SJSA1 (cell line): ENCODE data around the gene AMOT. TPM values are rescaled to one million over a fixed set of nuclear protein-coding genes. Genes with fewer than 3 reads are reported as not detected.
"Not testable (repeated sequence)": the region's sequence is repeated elsewhere in the genome, so short reads cannot be mapped to it uniquely, and the experiment has no call there.

Source experiments
- DNase-seq, 2 experiments: peaks; one replicate each; pipeline ENCODE4 v3.0.0-alpha.2; 2015 to 2020; ENCODE audit warnings: low spot score in 2 of 2, low read depth in 1 of 2
- H3K27ac ChIP-seq: fragments of 250-450 bp; sonication (Bioruptor Pico); 2 replicates; pipeline ENCODE4 v1.5.1; 2020; ENCODE audit warnings: mild to moderate bottlenecking, moderate library complexity
- H3K27me3 ChIP-seq: fragments of 250-450 bp; sonication (Bioruptor Pico); replicated peaks from 2 replicates; pipeline ENCODE4 v1.5.1; 2020; ENCODE audit warnings: mild to moderate bottlenecking, moderate library complexity
- H3K36me3 ChIP-seq: fragments of 250-450 bp; sonication (Bioruptor Pico); 2 replicates; pipeline ENCODE4 v1.5.1; 2020; ENCODE audit warnings: mild to moderate bottlenecking
- H3K4me1 ChIP-seq: fragments of 250-450 bp; sonication (Bioruptor Pico); replicated peaks from 2 replicates; pipeline ENCODE4 v1.6.1; 2021; ENCODE audit warnings: mild to moderate bottlenecking
- H3K4me3 ChIP-seq: fragments of 250-450 bp; sonication (Bioruptor Pico); 2 replicates; pipeline ENCODE4 v1.5.1; 2020; ENCODE audit warnings: mild to moderate bottlenecking
- H3K9me3 ChIP-seq: fragments of 250-450 bp; sonication (Bioruptor Pico); replicated peaks from 2 replicates; pipeline ENCODE4 v1.5.1; 2020; ENCODE audit warnings: mild to moderate bottlenecking
- total RNA-seq: library from RNA; depleted of rRNA; stranded (reverse); fragments of >200 nt; shearing (Covaris generic); gene quantifications from 2 replicates; pipeline ENCODE4 v1.2.3, GENCODE V29; 2014; rRNA removed

Gene AMOT
- 8.3 and 11.7 TPM in 2 replicates for total RNA-seq

- Histone ChIP-seq H3K9me3 (no peaks in the 10 kb centered on the region), H3K4me1 (no peaks in the 10 kb centered on the region; the same call in 1 of the 2 replicates), H3K4me3 (peak within 1 kb of the TSS; percentile 56), H3K27me3 (no peaks in the 10 kb centered on the region), H3K36me3 (no peaks in the 10 kb centered on the region), H3K27ac (peak within 1 kb of the TSS; percentile 19; the same call in 1 of the 2 replicates)
- DNase-seq = peak; percentile 82 to 83
Observed at GRCh38 chrX:112840382-112841113, at the start of gene AMOT. Gene AMOT, minus strand, starts transcription at chrX:112840831. Its CDS starts 17,705 bp downstream, at chrX:112823126.

- Histone ChIP-seq H3K4me1 (no peaks in the 10 kb centered on the region), H3K27me3 (no peaks in the 10 kb centered on the region), H3K36me3 (no peaks in the 10 kb centered on the region), H3K27ac (no peak overlapping the region), H3K4me3 (no peak overlapping the region), H3K9me3 (no peaks in the 10 kb centered on the region)
- no peak for DNase-seq
Observed at GRCh38 chrX:112889400-112889799, 48.8 kb upstream of the AMOT start.

DNA sequence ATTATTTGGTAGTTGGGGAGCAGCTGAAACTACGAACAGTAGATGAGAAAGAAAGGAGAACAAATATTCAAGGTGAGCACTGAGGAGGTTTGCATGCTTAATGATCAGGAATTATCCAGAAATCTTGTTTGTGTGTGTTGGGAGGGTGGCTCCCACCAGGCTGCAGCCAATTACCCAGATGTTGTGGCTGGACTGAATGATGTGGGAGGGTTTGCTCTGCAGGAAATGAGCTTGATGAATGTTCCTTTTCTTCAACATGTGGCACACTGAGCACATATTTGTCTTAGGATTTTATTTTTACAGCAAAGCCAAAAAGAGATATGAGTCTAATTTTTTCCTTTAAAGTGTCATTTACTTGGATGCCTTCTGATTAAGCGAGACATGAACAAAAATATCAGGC is 48.3 kb upstream of the AMOT start:
- Histone ChIP-seq H3K4me1 (no peaks in the 10 kb centered on the region), H3K4me3 (no peak overlapping the region), H3K27ac (no peak overlapping the region), H3K9me3 (no peaks in the 10 kb centered on the region), H3K36me3 (no peaks in the 10 kb centered on the region), H3K27me3 (no peaks in the 10 kb centered on the region)
- DNase-seq = no peak

GRCh38 chrX:112877771-112878173 is 37.1 kb upstream of the AMOT start:
- H3K4me3 ChIP-seq = no peak overlapping the region
- no peaks in the 10 kb centered on the region for H3K4me1 ChIP-seq
- DNase-seq = no peak
- no peaks in the 10 kb centered on the region for H3K36me3 ChIP-seq
- no peak overlapping the region for H3K27ac ChIP-seq
- H3K27me3 ChIP-seq = no peaks in the 10 kb centered on the region
- H3K9me3 ChIP-seq = no peaks in the 10 kb centered on the region

GRCh38 chrX:112874614-112875013 is 34.0 kb upstream of the AMOT start:
- no peak overlapping the region for H3K27ac ChIP-seq
- no peaks in the 10 kb centered on the region for H3K27me3 ChIP-seq
- no peaks in the 10 kb centered on the region for H3K4me1 ChIP-seq

GRCh38 chrX:112874175-112874574 is 33.5 kb upstream of the AMOT start:
- Histone ChIP-seq H3K4me1 (no peaks in the 10 kb centered on the region), H3K27ac (no peak overlapping the region), H3K4me3 (no peak overlapping the region), H3K36me3 (no peaks in the 10 kb centered on the region), H3K9me3 (no peaks in the 10 kb centered on the region), H3K27me3 (no peaks in the 10 kb centered on the region)
- DNase-seq = no peak

More at GRCh38 chrX:112874614-112875013, 34.0 kb upstream of the AMOT start:
- H3K9me3 ChIP-seq = no peaks in the 10 kb centered on the region
- no peak overlapping the region for H3K4me3 ChIP-seq
- DNase-seq = no peak
- no peaks in the 10 kb centered on the region for H3K36me3 ChIP-seq

DNA sequence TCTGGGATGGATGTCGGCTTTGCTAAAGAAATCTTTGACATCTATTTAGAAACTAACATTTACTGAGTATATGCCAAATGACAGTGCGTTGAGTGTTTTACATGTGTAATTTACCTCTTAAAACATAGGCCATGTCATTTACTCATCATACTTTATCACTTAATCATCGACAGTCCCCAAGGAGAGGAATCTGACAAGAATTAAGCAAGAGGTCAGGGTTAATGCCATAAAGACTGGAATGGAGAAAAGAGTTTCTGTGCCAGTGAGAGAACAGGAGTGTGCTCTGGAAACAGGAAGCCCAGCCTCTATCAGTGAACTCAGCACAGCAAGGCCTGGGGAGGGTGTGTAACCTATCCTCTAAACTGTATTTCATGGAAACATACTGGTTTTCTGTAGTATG is 28.0 kb upstream of the AMOT start:
- DNase-seq = no peak
- H3K27ac ChIP-seq = no peak overlapping the region

GRCh38 chrX:112867570-112867969 is 26.9 kb upstream of the AMOT start:
- H3K9me3 ChIP-seq = no peaks in the 10 kb centered on the region
- no peaks in the 10 kb centered on the region for H3K36me3 ChIP-seq
- no peaks in the 10 kb centered on the region for H3K4me1 ChIP-seq
- no peaks in the 10 kb centered on the region for H3K27me3 ChIP-seq
- no peak overlapping the region for H3K27ac ChIP-seq
- no peak overlapping the region for H3K4me3 ChIP-seq
- no peak for DNase-seq

More for the DNA sequence above, 28.0 kb upstream of the AMOT start:
- H3K4me3 ChIP-seq = no peak overlapping the region
- H3K36me3 ChIP-seq = no peaks in the 10 kb centered on the region
- H3K9me3 ChIP-seq = no peaks in the 10 kb centered on the region
- no peaks in the 10 kb centered on the region for H3K27me3 ChIP-seq
- H3K4me1 ChIP-seq = no peaks in the 10 kb centered on the region

DNA sequence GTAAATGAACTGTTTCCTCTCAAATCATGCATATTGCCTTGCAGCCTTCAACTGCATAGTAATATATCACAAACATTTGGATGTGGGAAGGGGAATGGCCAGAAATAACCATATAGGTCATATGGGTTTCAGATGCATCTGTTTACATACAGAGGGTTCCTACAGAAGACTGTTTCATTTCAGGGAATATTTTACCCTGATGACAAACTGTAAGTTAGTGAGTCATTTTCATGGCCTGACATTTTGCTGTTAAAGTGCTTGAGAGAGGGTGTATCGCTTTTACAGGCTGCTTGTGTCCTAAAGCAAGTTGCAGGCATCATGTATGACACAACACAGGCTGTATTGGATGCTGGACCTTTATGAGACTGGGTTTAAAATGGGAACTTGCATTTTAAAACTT is 25.5 kb upstream of the AMOT start:
- no peak for DNase-seq
- no peaks in the 10 kb centered on the region for H3K36me3 ChIP-seq
- no peaks in the 10 kb centered on the region for H3K9me3 ChIP-seq
- H3K27ac ChIP-seq = no peak overlapping the region
- H3K27me3 ChIP-seq = no peaks in the 10 kb centered on the region
- H3K4me1 ChIP-seq = no peaks in the 10 kb centered on the region
- H3K4me3 ChIP-seq = no peak overlapping the region

GRCh38 chrX:112865464-112866025 is 24.9 kb upstream of the AMOT start:
- no peaks in the 10 kb centered on the region for H3K9me3 ChIP-seq
- H3K4me3 ChIP-seq = no peak overlapping the region
- no peak for DNase-seq
- no peak overlapping the region for H3K27ac ChIP-seq
- H3K36me3 ChIP-seq = no peaks in the 10 kb centered on the region
- no peaks in the 10 kb centered on the region for H3K27me3 ChIP-seq
- H3K4me1 ChIP-seq = no peaks in the 10 kb centered on the region

- Histone ChIP-seq H3K36me3 (no peaks in the 10 kb centered on the region), H3K9me3 (no peaks in the 10 kb centered on the region), H3K4me3 (no peak overlapping the region), H3K27ac (no peak overlapping the region), H3K4me1 (no peaks in the 10 kb centered on the region), H3K27me3 (no peaks in the 10 kb centered on the region)
- no peak for DNase-seq
Observed at GRCh38 chrX:112863850-112864249, 23.2 kb upstream of the AMOT start.

GRCh38 chrX:112857478-112857878 is 16.8 kb upstream of the AMOT start:
- Histone ChIP-seq H3K27ac (no peak overlapping the region), H3K4me1 (no peaks in the 10 kb centered on the region)

DNA sequence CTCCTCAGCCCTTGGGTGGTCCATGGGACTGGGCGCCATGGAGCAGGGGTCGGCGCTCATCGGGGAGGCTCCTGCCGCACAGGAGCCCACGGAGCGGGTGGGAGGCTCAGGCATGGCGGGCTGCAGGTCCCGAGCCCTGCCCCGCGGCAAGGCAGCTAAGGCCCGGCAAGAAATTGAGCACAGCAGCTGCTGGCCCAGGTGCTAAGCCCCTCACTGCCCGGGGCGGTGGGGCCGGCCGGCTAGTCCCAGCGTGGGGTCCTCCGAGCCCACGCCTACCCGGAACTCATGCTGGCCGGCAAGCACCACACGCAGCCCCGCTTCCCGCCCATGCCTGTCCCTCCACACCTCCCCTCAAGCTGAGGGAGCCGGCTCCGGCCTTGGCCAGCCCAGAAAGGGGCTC is 14.3 kb upstream of the AMOT start:
- H3K9me3 ChIP-seq, DNase-seq, H3K36me3 ChIP-seq, H3K4me1 ChIP-seq, H3K27ac ChIP-seq, H3K27me3 ChIP-seq, H3K4me3 ChIP-seq: not testable (repeated sequence)

More at GRCh38 chrX:112857478-112857878, 16.8 kb upstream of the AMOT start:
- Histone ChIP-seq H3K9me3 (no peaks in the 10 kb centered on the region), H3K4me3 (no peak overlapping the region), H3K27me3 (no peaks in the 10 kb centered on the region), H3K36me3 (no peaks in the 10 kb centered on the region)
- DNase-seq = no peak

GRCh38 chrX:112852851-112853250 is 12.2 kb upstream of the AMOT start:
- DNase-seq = no peak
- no peak overlapping the region for H3K27ac ChIP-seq
- H3K9me3 ChIP-seq = no peaks in the 10 kb centered on the region
- H3K4me1 ChIP-seq = no peaks in the 10 kb centered on the region
- H3K36me3 ChIP-seq = no peaks in the 10 kb centered on the region
- no peaks in the 10 kb centered on the region for H3K27me3 ChIP-seq
- H3K4me3 ChIP-seq = no peak overlapping the region
